Panc1 (cell line): ENCODE measurements around the gene FAM107B.

Experiments
- CTCF ChIP-seq: fragments of 450-650 bp; IDR thresholded peaks from 2 replicates; pipeline ENCODE4 v1.5.1; 2017; ENCODE audit warnings: mild to moderate bottlenecking
- POLR2AphosphoS5 ChIP-seq: IDR thresholded peaks from 2 replicates; pipeline ENCODE4 v1.6.1; 2012; ENCODE audit warnings: mild to moderate bottlenecking, low read depth, low read length, moderate library complexity
- REST ChIP-seq, 2 experiments: IDR thresholded peaks; 2 replicates each; pipeline ENCODE4 v1.6.1; 2011 to 2012; ENCODE audit warnings: low read depth in 2 of 2, control low read depth in 1 of 2, low read length in 1 of 2, mild to moderate bottlenecking in 1 of 2, moderate library complexity in 1 of 2; ENCODE audit not compliant: insufficient read depth in 1 of 2
- TCF7L2 ChIP-seq: IDR thresholded peaks from 2 replicates; pipeline ENCODE4 v1.6.1; 2011; ENCODE audit warnings: mild to moderate bottlenecking, low read depth, low read length, inconsistent platforms

- TF ChIP-seq CTCF (no peak), REST (IDR thresholded peaks at IDR 0.05; ENCODE audit: insufficient read depth in 1 of 2, low read depth in 2 of 2, low read length in 1 of 2) (no peak), POLR2AphosphoS5 (no peak), TCF7L2 (no peak)
These were observed 245.3 kb downstream of the FAM107B start for GRCh38 chr10:14529351-14529750.
